HCT116 (cell line): ENCODE results near the gene CCR2. TPM values are rescaled to one million over a fixed set of nuclear protein-coding genes. Genes with fewer than 3 reads are reported as not detected.

Experiments used
- ATAC-seq: fragments of 200-7000 bp; cut with Tn5 transposase; 2 replicates; pipeline ENCODE4 v1.9.1; 2020; ENCODE audit warnings: mild to moderate bottlenecking, moderate library complexity
- BruUV-seq: library from RNA; stranded (reverse); fragments of 400-500 nt; replicated peaks from 2 replicates; lab custom pipeline; 2021; lab: Mats Ljungman, UMichigan
- CTCF ChIA-PET: fragments of 300-600 bp; sonication (Branson Sonifier 250); formaldehyde crosslinking; loops from one replicate; lab custom pipeline; 2021; ENCODE audit warnings: antibody characterized with exemption; lab: Charles Lee
- POLR2A ChIA-PET: fragments of 300-600, 350-600 bp; sonication (Branson Sonifier 250); formaldehyde crosslinking; loops from one replicate; lab custom pipeline; 2021; ENCODE audit warnings: antibody characterized with exemption; lab: Charles Lee
- RAD21 ChIA-PET, 2 experiments: fragments of 300-600 bp; sonication (Branson Sonifier 250); formaldehyde crosslinking; loops; one replicate each; lab custom pipeline; 2023; ENCODE audit warnings: low total read pairs in 2 of 2; ENCODE audit not compliant: uncharacterized antibody in 2 of 2, unreplicated experiment in 2 of 2, low non-redundant PET in 1 of 2; lab: Charles Lee
- DNase-seq: peaks from one replicate; pipeline ENCODE4 v3.0.0-alpha.2; 2010; ENCODE audit warnings: low read depth, low spot score
- H2AFZ ChIP-seq: fragments of 200-600 bp; shearing (Covaris generic), sonication (generic); 2 replicates; pipeline ENCODE4 v1.6.1; 2017; ENCODE audit warnings: low read depth, mixed run types, mixed read lengths, antibody characterized with exemption, low read length; ENCODE audit not compliant: poor library complexity, severe bottlenecking
- H3K27ac ChIP-seq: 2 replicates; pipeline ENCODE4 v1.5.1; 2012; ENCODE audit warnings: low read depth, low read length
- H3K27me3 ChIP-seq: fragments of 200-600 bp; sonication (generic); 2 replicates; pipeline ENCODE4 v1.6.1; 2016; ENCODE audit warnings: mixed run types, low read length, mixed read lengths; ENCODE audit not compliant: insufficient read depth
- H3K36me3 ChIP-seq, 2 experiments: fragments of 200-500 bp in 1 of 2; fragments of 200-600 bp in 1 of 2; sonication (Bioruptor generic) in 1 of 2; sonication (generic) in 1 of 2; 2 replicates each; pipeline versions ENCODE4 v1.5.1 to v1.6.1; 2014 to 2016; ENCODE audit warnings: low read length in 2 of 2, inconsistent platforms in 1 of 2, mixed read lengths in 1 of 2, mixed run types in 1 of 2; ENCODE audit not compliant: insufficient read depth in 2 of 2, control insufficient read depth in 1 of 2
- H3K4me1 ChIP-seq, 2 experiments: fragments of 200-600 bp in 1 of 2; sonication (generic) in 1 of 2; 2 replicates each; pipeline versions ENCODE4 v1.5.1 to v1.6.1; 2012 to 2017; ENCODE audit warnings: low read length in 2 of 2, inconsistent platforms in 1 of 2, mild to moderate bottlenecking in 1 of 2, mixed read lengths in 1 of 2, mixed run types in 1 of 2, moderate library complexity in 1 of 2; ENCODE audit not compliant: insufficient read depth in 2 of 2, control insufficient read depth in 1 of 2
- H3K4me2 ChIP-seq: fragments of 200-600 bp; sonication (generic); 2 replicates; pipeline ENCODE4 v1.6.1; 2017; ENCODE audit warnings: mixed run types, low read length, mixed read lengths
- H3K4me3 ChIP-seq, 2 experiments: fragments of 200-600 bp in 1 of 2; sonication (generic) in 1 of 2; replicated peaks in 1 of 2; 2 replicates each; pipeline ENCODE4 v1.5.1; 2011 to 2016; ENCODE audit warnings: low read length in 2 of 2, control low read depth in 1 of 2, low read depth in 1 of 2, mild to moderate bottlenecking in 1 of 2, mixed read lengths in 1 of 2, mixed run types in 1 of 2
- H3K79me2 ChIP-seq: fragments of 200-600 bp; sonication (generic); 2 replicates; pipeline ENCODE4 v1.6.1; 2017; ENCODE audit warnings: mild to moderate bottlenecking, mixed run types, low read length, moderate library complexity, mixed read lengths; ENCODE audit not compliant: insufficient read depth
- H3K9ac ChIP-seq: fragments of 200-600 bp; sonication (generic); 2 replicates; pipeline ENCODE4 v1.6.1; 2016; ENCODE audit warnings: low read length, mixed read lengths
- H3K9me2 ChIP-seq: fragments of 200-600 bp; sonication (generic), shearing (Covaris generic); 2 replicates; pipeline ENCODE4 v1.6.1; 2017; ENCODE audit warnings: mixed run types, mild to moderate bottlenecking, moderate library complexity; ENCODE audit not compliant: insufficient read depth
- H3K9me3 ChIP-seq, 2 experiments: fragments of 200-500 bp in 1 of 2; fragments of 200-600 bp in 1 of 2; sonication (Bioruptor generic) in 1 of 2; sonication (generic) in 1 of 2; 2 replicates each; pipeline ENCODE4 v1.6.1; 2014 to 2017; ENCODE audit warnings: low read length in 2 of 2, mixed read lengths in 2 of 2, inconsistent platforms in 1 of 2, low read depth in 1 of 2, mild to moderate bottlenecking in 1 of 2, mixed run types in 1 of 2, moderate library complexity in 1 of 2; ENCODE audit not compliant: control insufficient read depth in 1 of 2, insufficient read depth in 1 of 2
- H4K20me1 ChIP-seq: fragments of 200-600 bp; sonication (generic), shearing (Covaris generic); 2 replicates; pipeline ENCODE4 v1.6.1; 2017; ENCODE audit warnings: mixed run types, mild to moderate bottlenecking, moderate library complexity; ENCODE audit not compliant: insufficient read depth
- ATF3 ChIP-seq: IDR thresholded peaks from 2 replicates; pipeline ENCODE4 v1.6.1; 2012
- CBX3 ChIP-seq: IDR thresholded peaks from 2 replicates; pipeline ENCODE4 v1.6.1; 2012; ENCODE audit warnings: low read depth
- CTCF ChIP-seq, 3 experiments: fragments of 200-600 bp in 1 of 3; sonication (generic) in 1 of 3; IDR thresholded peaks in 2 of 3; conservative IDR thresholded peaks in 1 of 3; 2 replicates each; pipeline ENCODE4 v1.5.1; 2012 to 2017; ENCODE audit warnings: low read depth in 2 of 3, low read length in 2 of 3, antibody characterized with exemption in 1 of 3, borderline replicate concordance in 1 of 3, control low read depth in 1 of 3, mild to moderate bottlenecking in 1 of 3, mixed read lengths in 1 of 3, mixed run types in 1 of 3, moderate library complexity in 1 of 3; ENCODE audit not compliant: insufficient read depth in 1 of 3
- EGR1 ChIP-seq: IDR thresholded peaks from 2 replicates; pipeline ENCODE4 v1.6.1; 2012; ENCODE audit warnings: low read depth
- ELF1 ChIP-seq: IDR thresholded peaks from 2 replicates; pipeline ENCODE4 v1.6.1; 2012; ENCODE audit warnings: low read depth, borderline replicate concordance
- EZH2 ChIP-seq: fragments of 200-600 bp; sonication (generic); IDR thresholded peaks from 2 replicates; pipeline ENCODE4 v1.6.1; 2017; ENCODE audit warnings: antibody characterized with exemption, mixed run types
- EZH2phosphoT487 ChIP-seq: fragments of 200-600 bp; IDR thresholded peaks from 2 replicates; pipeline ENCODE4 v1.6.1; 2018; ENCODE audit warnings: antibody characterized with exemption, borderline replicate concordance
- FOSL1 ChIP-seq: IDR thresholded peaks from 2 replicates; pipeline ENCODE4 v1.6.1; 2012; ENCODE audit warnings: low read depth
- JUND ChIP-seq: IDR thresholded peaks from 2 replicates; pipeline ENCODE4 v1.6.1; 2012
- MAX ChIP-seq: IDR thresholded peaks from 2 replicates; pipeline ENCODE4 v1.6.1; 2012
- POLR2A ChIP-seq: IDR thresholded peaks from 2 replicates; pipeline ENCODE4 v1.7.0; 2011; ENCODE audit warnings: borderline replicate concordance; ENCODE audit not compliant: insufficient read depth, insufficient read length; ENCODE audit errors: extremely low read depth
- RAD21 ChIP-seq: IDR thresholded peaks from 2 replicates; pipeline ENCODE4 v1.6.1; 2012; ENCODE audit warnings: low read depth, mild to moderate bottlenecking
- REST ChIP-seq: IDR thresholded peaks from 2 replicates; pipeline ENCODE4 v1.6.1; 2012; ENCODE audit warnings: low read depth
- SIN3A ChIP-seq: IDR thresholded peaks from 2 replicates; pipeline ENCODE4 v1.6.1; 2012; ENCODE audit warnings: low read depth
- SP1 ChIP-seq: IDR thresholded peaks from 2 replicates; pipeline ENCODE4 v1.6.1; 2012; ENCODE audit warnings: low read depth
- SRF ChIP-seq: IDR thresholded peaks from 2 replicates; pipeline ENCODE4 v1.6.1; 2012; ENCODE audit warnings: low read depth
- TCF7L2 ChIP-seq: IDR thresholded peaks from 2 replicates; pipeline ENCODE4 v1.7.0; 2011; ENCODE audit warnings: borderline replicate concordance, inconsistent platforms; ENCODE audit not compliant: insufficient read depth, insufficient read length; ENCODE audit errors: extremely low read depth
- ZBTB33 ChIP-seq: IDR thresholded peaks from 2 replicates; pipeline ENCODE4 v1.6.1; 2011; ENCODE audit warnings: mild to moderate bottlenecking, low read length, moderate library complexity; ENCODE audit not compliant: insufficient replicate concordance; ENCODE audit errors: extremely low read depth
- ZFX ChIP-seq: fragments of 450-650 bp; IDR thresholded peaks from 2 replicates; pipeline ENCODE4 v1.6.1; 2017
- ZNF274 ChIP-seq: fragments of 200-500 bp; sonication (Bioruptor generic); IDR thresholded peaks from 2 replicates; pipeline ENCODE4 v1.6.1; 2014; ENCODE audit warnings: mild to moderate bottlenecking, low read depth, low read length, inconsistent platforms
- intact Hi-C: fragments of 100-400 bp; cut with micrococcal nuclease; formaldehyde crosslinking; loops from 2 replicates; pipeline ENCODE4 v1.10.0; 2022
- total RNA-seq: library from RNA; stranded (reverse); gene quantifications from one replicate; pipeline ENCODE4 v1.2.1, GENCODE V29; 2021; ENCODE audit not compliant: unreplicated experiment

The CCR2 gene
- total RNA-seq, 1 experiment from 2014 or later, result not detected

- no peaks in the 10 kb centered on the region for H3K4me1 ChIP-seq
- TF ChIP-seq EZH2phosphoT487 (no peak), JUND (no peak), SP1 (no peak), SRF (no peak), CTCF (IDR thresholded peaks at IDR 0.05 in 2 of 3, conservative IDR thresholded peaks at IDR 0.05 in 1 of 3; ENCODE audit: borderline replicate concordance in 1 of 3, insufficient read depth in 1 of 3, low read depth in 2 of 3, low read length in 2 of 3) (no peak), MAX (no peak), EGR1 (no peak), TCF7L2 (no peak), ZFX (no peak), ATF3 (no peak), POLR2A (no peak), EZH2 (no peak), ELF1 (no peak), ZBTB33 (no peak), SIN3A (no peak), REST (no peak), ZNF274 (no peak), CBX3 (no peak), FOSL1 (no peak), RAD21 (no peak)
- TF ChIP-seq, all 23 proteins: peak for 0
- H3K4me2 ChIP-seq, result no peak overlapping the region
- H3K27me3 ChIP-seq, result no peaks in the 10 kb centered on the region
- DNase-seq (no peak), ATAC-seq (no peak)
- intact Hi-C loops, result no loop called here
- H2AFZ ChIP-seq, result no peak overlapping the region
- H3K79me2 ChIP-seq, result no peaks in the 10 kb centered on the region
- H3K4me3 ChIP-seq, result no peak overlapping the region
- ChIA-PET POLR2A (no interaction called here), CTCF (no interaction called here), RAD21 (no interaction called here)
- no peak overlapping the region for H3K9ac ChIP-seq
- no peak overlapping the region for H3K27ac ChIP-seq
- no peaks in the 10 kb centered on the region for H3K36me3 ChIP-seq
- H3K9me3 ChIP-seq, result no peaks in the 10 kb centered on the region
- H3K9me2 ChIP-seq, result no peaks in the 10 kb centered on the region
- no peaks in the 10 kb centered on the region for H4K20me1 ChIP-seq
- BruUV-seq, result no TSS peak
Observed at GRCh38 chr3:46399098-46399497, 45.2 kb downstream of the CCR2 start.
